IMR-90 (cell line): ENCODE results near the gene ARSB. TPM values are rescaled to one million over a fixed set of nuclear protein-coding genes. Genes with fewer than 3 reads are reported as not detected.
A peak's percentile ranks its signal among the peaks of the same experiment; 100 is the strongest.

Experiments
- ATAC-seq: fragments of 200-7000 bp; cut with Tn5 transposase; 2 replicates; pipeline ENCODE4 v1.9.1; 2020; ENCODE audit warnings: low read depth, mild to moderate bottlenecking, moderate library complexity
- BruUV-seq: library from RNA; stranded (reverse); fragments of 400-500 nt; replicated peaks from 2 replicates; lab custom pipeline; 2021; lab: Mats Ljungman, UMichigan
- CTCF ChIA-PET: fragments of 300-600 bp; formaldehyde crosslinking; extraction: SDS; loops from one replicate; lab custom pipeline; 2021; ENCODE audit warnings: antibody characterized with exemption; lab: Yijun Ruan, JAX
- POLR2A ChIA-PET: fragments of 300-600 bp; sonication (Branson Sonifier 250); formaldehyde crosslinking; loops from one replicate; lab custom pipeline; 2022; ENCODE audit warnings: antibody characterized with exemption; ENCODE audit not compliant: unreplicated experiment; lab: Charles Lee
- DNase-seq: peaks from one replicate; pipeline ENCODE4 v3.0.0; 2013
- H2AFZ ChIP-seq: replicated peaks from 2 replicates; pipeline ENCODE3; 2013; ENCODE audit warnings: low read length, mild to moderate bottlenecking; ENCODE audit not compliant: poor library complexity
- H2AK5ac ChIP-seq: 2 replicates; pipeline ENCODE4 v1.6.1; 2013; ENCODE audit warnings: low read depth, low read length, inconsistent platforms
- H2AK9ac ChIP-seq: replicated peaks from 2 replicates; pipeline ENCODE3; 2013; ENCODE audit warnings: mild to moderate bottlenecking, low read depth, low read length, moderate library complexity; ENCODE audit not compliant: poor library complexity
- H2BK120ac ChIP-seq: 2 replicates; pipeline ENCODE4 v1.6.1; 2013; ENCODE audit warnings: low read depth, low read length, inconsistent platforms
- H2BK15ac ChIP-seq: 3 replicates; pipeline ENCODE4 v1.6.1; 2013; ENCODE audit warnings: low read depth, low read length, inconsistent platforms
- H2BK20ac ChIP-seq: 2 replicates; pipeline ENCODE4 v1.6.1; 2013; ENCODE audit warnings: low read depth, mild to moderate bottlenecking, inconsistent platforms, low read length, moderate library complexity
- H2BK5ac ChIP-seq: 2 replicates; pipeline ENCODE4 v1.6.1; 2013; ENCODE audit warnings: mild to moderate bottlenecking, low read depth, low read length, inconsistent platforms; ENCODE audit not compliant: poor library complexity, severe bottlenecking
- H3K14ac ChIP-seq: replicated peaks from 2 replicates; pipeline ENCODE4 v1.6.1; 2013; ENCODE audit warnings: low read depth, low read length, inconsistent platforms
- H3K18ac ChIP-seq: 2 replicates; pipeline ENCODE4 v1.6.1; 2013; ENCODE audit warnings: low read depth, low read length, control low read depth
- H3K23ac ChIP-seq: 2 replicates; pipeline ENCODE4 v1.6.1; 2013; ENCODE audit warnings: low read depth, low read length, inconsistent platforms
- H3K27ac ChIP-seq: 2 replicates; pipeline ENCODE4 v1.5.1; 2013; ENCODE audit warnings: mild to moderate bottlenecking, control low read depth, low read length; ENCODE audit not compliant: insufficient read depth
- H3K27me3 ChIP-seq: 2 replicates; pipeline ENCODE4 v1.6.1; 2013; ENCODE audit warnings: low read length; ENCODE audit not compliant: control insufficient read depth, insufficient read depth
- H3K36me3 ChIP-seq: 2 replicates; pipeline ENCODE4 v1.6.1; 2013; ENCODE audit warnings: low read length, mixed read lengths; ENCODE audit not compliant: control insufficient read depth, insufficient read depth
- H3K4ac ChIP-seq: 2 replicates; pipeline ENCODE4 v1.6.1; 2013; ENCODE audit warnings: low read depth, low read length, inconsistent platforms
- H3K4me1 ChIP-seq: 2 replicates; pipeline ENCODE4 v1.6.1; 2013; ENCODE audit warnings: low read length, mixed read lengths; ENCODE audit not compliant: control insufficient read depth, insufficient read depth
- H3K4me2 ChIP-seq: 2 replicates; pipeline ENCODE4 v1.6.1; 2013; ENCODE audit warnings: low read depth, mild to moderate bottlenecking, control low read depth, low read length, moderate library complexity
- H3K4me3 ChIP-seq: 2 replicates; pipeline ENCODE4 v1.5.1; 2013; ENCODE audit warnings: low read depth, mild to moderate bottlenecking, control low read depth, low read length, moderate library complexity; ENCODE audit not compliant: insufficient read depth
- H3K56ac ChIP-seq: 2 replicates; pipeline ENCODE4 v1.6.1; 2013; ENCODE audit warnings: low read length, inconsistent platforms; ENCODE audit not compliant: insufficient read depth; ENCODE audit errors: extremely low read depth
- H3K79me1 ChIP-seq, 2 experiments: 2 replicates each; pipeline ENCODE4 v1.6.1; 2013; ENCODE audit warnings: low read length in 2 of 2, inconsistent platforms in 1 of 2, low read depth in 1 of 2
- H3K9ac ChIP-seq: 2 replicates; pipeline ENCODE4 v1.6.1; 2013; ENCODE audit warnings: low read depth, low read length, control low read depth
- H3K9me1 ChIP-seq: 2 replicates; pipeline ENCODE4 v1.6.1; 2013; ENCODE audit warnings: low read length, inconsistent platforms; ENCODE audit not compliant: insufficient read depth
- H3K9me3 ChIP-seq: 2 replicates; pipeline ENCODE4 v1.6.1; 2013; ENCODE audit warnings: low read length; ENCODE audit not compliant: control insufficient read depth, insufficient read depth
- H4K20me1 ChIP-seq: 2 replicates; pipeline ENCODE4 v1.6.1; 2013; ENCODE audit warnings: low read length, inconsistent platforms; ENCODE audit not compliant: insufficient read depth
- H4K5ac ChIP-seq: 2 replicates; pipeline ENCODE4 v1.6.1; 2013; ENCODE audit warnings: mild to moderate bottlenecking, low read depth, low read length, control low read depth
- H4K8ac ChIP-seq, 2 experiments: 2 replicates each; pipeline ENCODE4 v1.6.1; 2013; ENCODE audit warnings: low read depth in 2 of 2, low read length in 2 of 2, control low read depth in 1 of 2, inconsistent platforms in 1 of 2
- H4K91ac ChIP-seq: 2 replicates; pipeline ENCODE4 v1.6.1; 2013; ENCODE audit warnings: low read depth, low read length, inconsistent platforms; ENCODE audit not compliant: insufficient read depth
- BHLHE40 ChIP-seq: fragments of 150-350 bp; IDR thresholded peaks from 2 replicates; pipeline ENCODE4 v1.6.1; 2016; ENCODE audit warnings: mild to moderate bottlenecking, low read depth, low read length
- CEBPB ChIP-seq: IDR thresholded peaks from 2 replicates; pipeline ENCODE4 v1.6.1; 2012; ENCODE audit warnings: low read depth, low read length, improper control_type of control experiment
- CHD1 ChIP-seq: IDR thresholded peaks from 2 replicates; pipeline ENCODE4 v1.6.1; 2012; ENCODE audit warnings: low read depth, low read length, improper control_type of control experiment
- FOS ChIP-seq: fragments of 150-350 bp; IDR thresholded peaks from 2 replicates; pipeline ENCODE4 v1.6.1; 2016; ENCODE audit warnings: low read depth, low read length
- MAFK ChIP-seq: IDR thresholded peaks from 2 replicates; pipeline ENCODE4 v1.6.1; 2012; ENCODE audit warnings: low read depth, low read length, improper control_type of control experiment
- MAZ ChIP-seq: IDR thresholded peaks from 2 replicates; pipeline ENCODE4 v1.6.1; 2012; ENCODE audit warnings: low read depth, mild to moderate bottlenecking, low read length, improper control_type of control experiment, moderate library complexity, borderline replicate concordance
- MXI1 ChIP-seq: IDR thresholded peaks from 2 replicates; pipeline ENCODE4 v1.6.1; 2012; ENCODE audit warnings: low read depth, mild to moderate bottlenecking, low read length, moderate library complexity, borderline replicate concordance
- NFE2L2 ChIP-seq: fragments of 150-350 bp; IDR thresholded peaks from 2 replicates; pipeline ENCODE4 v1.6.1; 2016; ENCODE audit warnings: low read depth, mild to moderate bottlenecking, low read length
- POLR2A ChIP-seq: IDR thresholded peaks from 2 replicates; pipeline ENCODE4 v1.6.1; 2012; ENCODE audit warnings: mild to moderate bottlenecking, low read depth, low read length
- RAD21 ChIP-seq: IDR thresholded peaks from 2 replicates; pipeline ENCODE4 v1.6.1; 2012; ENCODE audit warnings: low read length, improper control_type of control experiment
- RCOR1 ChIP-seq: IDR thresholded peaks from 2 replicates; pipeline ENCODE4 v1.6.1; 2012; ENCODE audit warnings: mild to moderate bottlenecking, low read length, improper control_type of control experiment; ENCODE audit not compliant: insufficient replicate concordance
- RFX5 ChIP-seq: IDR thresholded peaks from 2 replicates; pipeline ENCODE4 v1.8.0; 2012; ENCODE audit warnings: low read depth, mild to moderate bottlenecking, low read length, moderate library complexity
- SMC3 ChIP-seq: fragments of 150-350 bp; IDR thresholded peaks from 2 replicates; pipeline ENCODE4 v1.6.1; 2016; ENCODE audit warnings: low read depth, mild to moderate bottlenecking, antibody characterized with exemption, low read length, moderate library complexity
- WGBS, 2 experiments: methylation state at CpG; one replicate each; pipeline versions ENCODE4 v1.1.5 to v1.1.7; 2013; ENCODE audit warnings: missing lambda C conversion rate in 2 of 2; ENCODE audit not compliant: insufficient read length in 1 of 2; ENCODE audit errors: extremely low coverage in 2 of 2; 5-methylcytosine and 5-hydroxymethylcytosine counted together
- dilution Hi-C: fragments of 300-500 bp; cut with HindIII; formaldehyde crosslinking; loops from one replicate; pipeline ENCODE4 v1.14.3; 2018; ENCODE audit warnings: low sequenced_read_pairs; ENCODE audit not compliant: unreplicated experiment
- in situ Hi-C: fragments of 300-500 bp; cut with MboI; formaldehyde crosslinking; loops from 3 replicates; pipeline ENCODE4 v1.14.3; 2019; ENCODE audit warnings: low sequenced_read_pairs, inconsistent platforms, mixed read lengths
- intact Hi-C: fragments of 100-400 bp; cut with micrococcal nuclease; formaldehyde crosslinking; loops from 2 replicates; pipeline ENCODE4 v1.10.0; 2022
- polyA plus RNA-seq, 3 experiments: library from polyadenylated mRNA; depleted of rRNA; stranded (reverse); fragments of >200 nt; gene quantifications; 2 replicates each; pipeline ENCODE4 v1.2.3, GENCODE V29; 2012; ENCODE audit warnings: low replicate concordance in 1 of 3
- total RNA-seq: library from RNA; depleted of rRNA; stranded (reverse); fragments of >200 nt; gene quantifications from 2 replicates; pipeline ENCODE4 v1.2.3, GENCODE V29; 2012
- TF ChIP-seq, protein P1 (sequence below): fragments of 150-350 bp; IDR thresholded peaks from 2 replicates; pipeline ENCODE4 v1.6.1; 2016; ENCODE audit warnings: low read depth, mild to moderate bottlenecking, low read length, moderate library complexity, borderline replicate concordance
- TF ChIP-seq, protein P2 (sequence below): fragments of 150-350 bp; IDR thresholded peaks from 2 replicates; pipeline ENCODE4 v1.6.1; 2017; ENCODE audit warnings: mild to moderate bottlenecking, antibody characterized with exemption, low read length, low read depth
- TF ChIP-seq, protein P3 (sequence below): conservative IDR thresholded peaks from 2 replicates; pipeline ENCODE4 v1.5.1; 2012; ENCODE audit warnings: mild to moderate bottlenecking, low read depth, low read length, improper control_type of control experiment

The ARSB gene
- total and polyA plus RNA-seq, 2 of the 4 experiments (the other 2 are of a cell fraction): 16.0 to 16.3 TPM

DNA sequence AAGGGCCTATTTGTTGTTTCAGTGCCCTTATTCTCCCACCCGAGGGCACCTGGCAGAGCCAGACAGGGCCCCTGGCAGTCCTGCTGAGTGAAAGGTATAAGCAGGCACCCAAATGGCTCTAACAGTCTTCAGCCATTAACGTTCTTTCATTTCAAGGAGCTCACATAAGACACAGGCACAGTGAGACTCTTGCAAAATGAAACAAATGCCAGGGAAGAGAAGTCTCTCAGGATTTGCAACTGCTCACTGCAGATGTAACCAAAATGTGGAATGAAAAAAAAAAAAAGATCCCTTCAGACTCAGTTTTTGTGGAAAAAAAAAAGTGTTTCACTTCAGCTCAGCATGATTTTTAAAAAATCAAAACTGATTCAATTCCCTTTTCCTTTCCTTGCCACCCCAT is 181.2 kb downstream of the ARSB start:
- H4K8ac ChIP-seq: no peak overlapping the region
- BruUV-seq: no TSS peak
- no peak overlapping the region for H3K9ac ChIP-seq
- ChIA-PET POLR2A (no interaction called here), CTCF (interaction anchor here (0.6 to 1.3 kb wide), 4 partner anchors 20 to 214 kb away, joined by 3 to 4 read pairs (median 3); partner anchors contain the start of gene LHFPL2)
- no peak overlapping the region; the same call in none of the 2 replicates for H4K5ac ChIP-seq
- H3K4me3 ChIP-seq: no peak overlapping the region
- DNase-seq: no peak
- 0 out of 2 replicates have a peak overlapping the region, but pooled peaks have one; percentile 64 for H3K14ac ChIP-seq
- no peak overlapping the region for H2AK9ac ChIP-seq
- no CpG with 5 or more reads among the region's 2 CpGs for WGBS, 2 experiments
- dilution Hi-C loops (no loop called here), intact Hi-C loops (no loop called here), in situ Hi-C loops (no loop called here)
- H2AK5ac ChIP-seq: peak overlapping the region; percentile 7; the same call in 1 of the 2 replicates
- no peaks in the 10 kb centered on the region for H4K20me1 ChIP-seq
- no peaks in the 10 kb centered on the region for H3K27me3 ChIP-seq
- no peak overlapping the region for H2AFZ ChIP-seq
- no peak overlapping the region for H3K4me2 ChIP-seq
- no peak for TF ChIP-seq RFX5
- no peak for TF ChIP-seq BHLHE40
- TF ChIP-seq, protein P1, sequence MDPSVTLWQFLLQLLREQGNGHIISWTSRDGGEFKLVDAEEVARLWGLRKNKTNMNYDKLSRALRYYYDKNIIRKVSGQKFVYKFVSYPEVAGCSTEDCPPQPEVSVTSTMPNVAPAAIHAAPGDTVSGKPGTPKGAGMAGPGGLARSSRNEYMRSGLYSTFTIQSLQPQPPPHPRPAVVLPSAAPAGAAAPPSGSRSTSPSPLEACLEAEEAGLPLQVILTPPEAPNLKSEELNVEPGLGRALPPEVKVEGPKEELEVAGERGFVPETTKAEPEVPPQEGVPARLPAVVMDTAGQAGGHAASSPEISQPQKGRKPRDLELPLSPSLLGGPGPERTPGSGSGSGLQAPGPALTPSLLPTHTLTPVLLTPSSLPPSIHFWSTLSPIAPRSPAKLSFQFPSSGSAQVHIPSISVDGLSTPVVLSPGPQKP: no peak
- no peak for TF ChIP-seq SMC3
- no peak for TF ChIP-seq CHD1
- TF ChIP-seq MAFK: no peak
- TF ChIP-seq, protein P2, sequence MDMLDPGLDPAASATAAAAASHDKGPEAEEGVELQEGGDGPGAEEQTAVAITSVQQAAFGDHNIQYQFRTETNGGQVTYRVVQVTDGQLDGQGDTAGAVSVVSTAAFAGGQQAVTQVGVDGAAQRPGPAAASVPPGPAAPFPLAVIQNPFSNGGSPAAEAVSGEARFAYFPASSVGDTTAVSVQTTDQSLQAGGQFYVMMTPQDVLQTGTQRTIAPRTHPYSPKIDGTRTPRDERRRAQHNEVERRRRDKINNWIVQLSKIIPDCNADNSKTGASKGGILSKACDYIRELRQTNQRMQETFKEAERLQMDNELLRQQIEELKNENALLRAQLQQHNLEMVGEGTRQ: no peak
- TF ChIP-seq MAZ: no peak
- TF ChIP-seq MXI1: no peak
- TF ChIP-seq POLR2A: no peak
- TF ChIP-seq CEBPB: no peak
- no peak for TF ChIP-seq FOS
- no peak for TF ChIP-seq NFE2L2
- no peak for TF ChIP-seq RAD21
- TF ChIP-seq, protein P3, sequence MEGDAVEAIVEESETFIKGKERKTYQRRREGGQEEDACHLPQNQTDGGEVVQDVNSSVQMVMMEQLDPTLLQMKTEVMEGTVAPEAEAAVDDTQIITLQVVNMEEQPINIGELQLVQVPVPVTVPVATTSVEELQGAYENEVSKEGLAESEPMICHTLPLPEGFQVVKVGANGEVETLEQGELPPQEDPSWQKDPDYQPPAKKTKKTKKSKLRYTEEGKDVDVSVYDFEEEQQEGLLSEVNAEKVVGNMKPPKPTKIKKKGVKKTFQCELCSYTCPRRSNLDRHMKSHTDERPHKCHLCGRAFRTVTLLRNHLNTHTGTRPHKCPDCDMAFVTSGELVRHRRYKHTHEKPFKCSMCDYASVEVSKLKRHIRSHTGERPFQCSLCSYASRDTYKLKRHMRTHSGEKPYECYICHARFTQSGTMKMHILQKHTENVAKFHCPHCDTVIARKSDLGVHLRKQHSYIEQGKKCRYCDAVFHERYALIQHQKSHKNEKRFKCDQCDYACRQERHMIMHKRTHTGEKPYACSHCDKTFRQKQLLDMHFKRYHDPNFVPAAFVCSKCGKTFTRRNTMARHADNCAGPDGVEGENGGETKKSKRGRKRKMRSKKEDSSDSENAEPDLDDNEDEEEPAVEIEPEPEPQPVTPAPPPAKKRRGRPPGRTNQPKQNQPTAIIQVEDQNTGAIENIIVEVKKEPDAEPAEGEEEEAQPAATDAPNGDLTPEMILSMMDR: no peak
- no peak for TF ChIP-seq RCOR1
- no peak for ATAC-seq
- no peaks in the 10 kb centered on the region for H3K9me3 ChIP-seq
- peak overlapping the region; percentile 16 for H4K91ac ChIP-seq
- H3K79me1 ChIP-seq: no peaks in the 10 kb centered on the region; a peak in 1 of 4 replicates
- H2BK15ac ChIP-seq: peak overlapping the region; percentile 4; the same call in 1 of the 3 replicates
- H3K18ac ChIP-seq: no peak overlapping the region; the same call in 1 of the 2 replicates
- H3K4ac ChIP-seq: peak overlapping the region; percentile 57; the same call in 1 of the 2 replicates
- H3K56ac ChIP-seq: no peak overlapping the region
- no peak overlapping the region for H3K27ac ChIP-seq
- H2BK120ac ChIP-seq: peak overlapping the region; percentile 99; the same call in 1 of the 2 replicates
- H3K36me3 ChIP-seq: no peaks in the 10 kb centered on the region
- H2BK20ac ChIP-seq: 0 out of 2 replicates have a peak overlapping the region, but pooled peaks have one; percentile 83
- peaks cover 24% of the 10 kb centered on the region for H3K4me1 ChIP-seq
- H3K9me1 ChIP-seq: peaks cover 27% of the 10 kb centered on the region
- 0 out of 2 replicates have a peak overlapping the region, but pooled peaks have one; percentile 13 for H3K23ac ChIP-seq
- H2BK5ac ChIP-seq: no peak overlapping the region
